GM12872 (cell line): ENCODE measurements around the gene RRAS2.

Source experiments
- CTCF ChIP-seq: IDR thresholded peaks from 3 replicates; pipeline ENCODE4 v1.5.1; 2011; ENCODE audit warnings: low read depth, mild to moderate bottlenecking, low read length, moderate library complexity; ENCODE audit not compliant: insufficient read depth

Gene RRAS2

GRCh38 chr11:14240221-14240620 lies 118.8 kb downstream of the RRAS2 start:
- TF ChIP-seq CTCF = no peak

DNA sequence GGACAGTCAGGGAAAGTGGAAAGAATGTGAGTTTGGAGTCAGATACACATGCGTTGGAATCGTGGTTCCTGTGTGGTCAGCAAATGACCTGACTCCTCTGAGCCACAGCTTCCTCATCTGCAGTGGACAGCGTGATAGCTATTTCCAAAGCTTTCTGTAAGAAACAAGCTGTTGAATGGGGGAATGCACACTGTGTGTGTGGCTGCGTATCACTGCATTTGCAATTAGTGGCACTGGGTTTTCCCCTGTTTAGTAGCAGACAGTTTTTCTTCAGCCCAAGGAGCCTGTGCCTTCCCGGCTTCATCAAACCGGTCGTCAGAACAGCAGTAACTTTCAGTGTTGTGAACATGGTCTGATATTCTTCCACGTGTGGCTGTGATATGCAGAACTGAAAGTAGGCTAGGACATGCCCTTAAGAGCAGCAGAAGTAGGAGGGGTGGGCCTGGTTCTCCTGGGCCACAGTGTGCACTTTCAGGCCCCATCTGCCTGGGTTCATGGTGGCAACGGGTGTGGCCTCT lies 121.5 kb downstream of the RRAS2 start:
- no peak for TF ChIP-seq CTCF

DNA sequence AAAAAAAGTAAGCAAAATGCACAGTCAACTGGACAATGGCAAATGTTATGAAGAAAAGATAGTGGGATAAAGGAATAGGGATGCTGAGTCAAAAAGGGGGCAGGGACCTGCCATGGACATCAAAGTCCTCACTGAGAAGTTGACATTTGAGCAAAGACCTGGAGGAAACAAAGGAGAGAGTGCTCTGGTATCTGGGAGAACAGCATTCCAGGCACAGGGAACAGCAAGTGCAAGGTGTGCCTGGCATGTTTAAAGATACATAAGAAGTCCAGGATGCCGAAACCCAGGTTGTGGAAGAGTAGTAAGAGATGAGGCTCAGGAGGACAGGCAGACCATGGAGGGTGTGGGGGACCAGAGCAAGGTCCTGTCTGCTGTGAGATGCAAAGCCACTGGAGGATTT lies 123.3 kb downstream of the RRAS2 start:
- no peak for TF ChIP-seq CTCF

- no peak for TF ChIP-seq CTCF
Measured at GRCh38 chr11:14234446-14234845, 124.5 kb downstream of the RRAS2 start.

DNA sequence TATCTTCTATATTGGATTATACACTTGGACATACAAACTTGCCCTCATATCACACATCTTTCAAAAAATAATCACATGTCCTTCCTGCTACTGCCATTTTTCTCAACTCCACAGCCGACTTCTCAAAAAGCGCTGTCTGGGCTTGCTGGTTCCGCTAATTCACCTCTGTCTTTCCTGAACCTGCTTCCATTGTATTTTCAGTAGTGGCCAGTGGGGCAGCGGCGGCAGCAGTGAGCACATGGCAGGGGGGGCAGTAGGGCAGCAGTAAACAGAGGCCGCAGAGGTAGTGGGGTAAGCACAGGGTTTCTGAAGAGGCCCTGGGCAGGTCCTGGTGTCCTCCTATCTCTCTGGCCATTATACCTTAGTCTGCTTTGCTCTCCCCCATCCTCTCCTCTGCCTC lies 126.3 kb downstream of the RRAS2 start:
- peak; percentile 42 for TF ChIP-seq CTCF

- no peak for TF ChIP-seq CTCF
Measured at GRCh38 chr11:14230407-14230806, 128.6 kb downstream of the RRAS2 start.

DNA sequence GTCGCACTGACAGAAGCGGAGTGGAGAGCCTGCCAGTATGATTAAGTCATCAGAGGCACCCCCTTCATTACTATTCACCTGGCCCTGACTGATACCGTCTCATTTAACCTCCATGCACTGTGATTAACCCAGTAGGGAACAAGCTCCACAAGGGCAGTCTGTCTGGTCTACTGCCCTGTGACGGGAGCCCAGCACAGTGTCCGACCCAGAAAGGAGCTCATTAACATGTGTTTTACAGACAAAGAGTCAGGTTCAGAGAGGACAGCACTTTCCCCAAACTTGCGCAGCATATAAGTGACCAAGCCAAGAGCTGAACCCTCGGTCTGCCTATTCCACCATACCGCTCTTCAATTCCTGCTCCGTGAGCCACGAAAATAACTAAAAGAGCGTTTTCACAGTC lies 129.5 kb downstream of the RRAS2 start:
- no peak for TF ChIP-seq CTCF

DNA sequence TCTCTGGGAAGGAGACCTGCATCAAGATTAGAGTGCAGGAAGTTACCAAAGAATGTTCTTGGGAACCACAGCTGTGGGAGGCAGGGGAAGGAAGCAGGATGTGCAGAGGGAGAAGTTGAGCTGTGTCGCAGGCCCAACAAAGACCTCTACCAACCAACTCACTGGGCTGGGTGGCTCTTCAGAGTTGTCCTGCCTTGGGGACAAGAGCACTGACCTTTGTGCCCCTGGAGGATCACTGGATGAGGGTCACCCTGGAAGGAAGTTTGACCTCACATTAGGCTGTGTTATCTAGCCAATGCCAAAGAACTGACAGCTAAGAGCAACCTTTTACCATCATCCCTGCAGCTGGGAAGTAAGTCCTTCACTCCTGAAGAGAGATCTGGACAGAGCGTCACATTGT lies 130.6 kb downstream of the RRAS2 start:
- TF ChIP-seq CTCF = no peak
